GM19467 (cell line): ENCODE results near the gene SNRPA1.

Experiments
- ATAC-seq: cut with Tn5 transposase; IDR thresholded peaks from one replicate; pipeline ENCODE4 v1.9.1; 2021; ENCODE audit warnings: mild to moderate bottlenecking, moderate library complexity; ENCODE audit not compliant: unreplicated experiment

The SNRPA1 gene

GRCh38 chr15:101244036-101244781 is 50.8 kb downstream of the SNRPA1 start:
- ATAC-seq = no peak

GRCh38 chr15:101243420-101243819 is 51.6 kb downstream of the SNRPA1 start:
- no peak for ATAC-seq

GRCh38 chr15:101242999-101243336 is 52.1 kb downstream of the SNRPA1 start:
- no peak for ATAC-seq

- ATAC-seq = peak; percentile 59
Measured at GRCh38 chr15:101242160-101242998, 52.7 kb downstream of the SNRPA1 start.

- no peak for ATAC-seq
Measured at GRCh38 chr15:101240358-101240757, 54.7 kb downstream of the SNRPA1 start.

GRCh38 chr15:101239724-101240136 is 55.3 kb downstream of the SNRPA1 start:
- ATAC-seq = no peak

- no peak for ATAC-seq
Measured at GRCh38 chr15:101237251-101237650, 57.8 kb downstream of the SNRPA1 start.

GRCh38 chr15:101233651-101234280 is 61.3 kb downstream of the SNRPA1 start:
- no peak for ATAC-seq

DNA sequence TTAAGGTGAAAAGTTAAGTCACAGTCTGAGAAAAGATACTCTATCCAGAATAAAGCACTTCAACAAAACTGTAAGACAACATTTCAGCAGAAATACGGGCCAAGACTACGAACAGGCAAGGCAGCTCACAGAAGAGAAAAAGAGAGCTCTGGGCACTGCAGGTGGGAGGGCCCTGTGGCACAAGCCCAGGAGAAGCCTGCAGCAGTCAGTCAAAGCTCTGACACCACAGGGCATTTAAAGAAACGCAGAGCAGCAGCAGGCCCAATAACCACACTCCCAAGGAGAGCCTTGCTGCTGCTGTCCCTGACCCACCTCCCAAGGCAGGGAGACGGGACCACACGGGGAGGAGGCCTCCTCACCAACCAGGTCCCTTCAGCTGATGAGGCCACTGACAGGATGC is 62.4 kb downstream of the SNRPA1 start:
- ATAC-seq = no peak
